ENCODE results near the gene LSS. TPM values are rescaled to one million over a fixed set of nuclear protein-coding genes. Genes with fewer than 3 reads are reported as not detected.

The LSS gene
- total RNA-seq, 4 donors from 2014 or later: 55.5 to 131 (median 115) TPM

GRCh38 chr21:46159841-46160656, 68.5 kb downstream of the LSS start:
- peaks cover 0 to 14% (median 0%) of the 10 kb centered on the region in 3 donors for H3K4me1 ChIP-seq
- no peaks in the 10 kb centered on the region for H3K36me3 ChIP-seq
- 89 to 100% methylated on average over 1 to 7 of the region's 32 CpGs for WGBS, 2 donors
- peaks cover 0 to 38% (median 0%) of the 10 kb centered on the region in 4 donors for H3K27me3 ChIP-seq
- no peak overlapping the region for H3K4me3 ChIP-seq
- no peak for TF ChIP-seq CTCF (IDR thresholded peaks at IDR 0.05)
- TF ChIP-seq POLR2A (IDR thresholded peaks at IDR 0.05): no peak
- no peak overlapping the region for H3K27ac ChIP-seq
- no peak for DNase-seq
- no peaks in the 10 kb centered on the region for H3K9me3 ChIP-seq
- intact Hi-C loops (cut with DNase I): no loop called here

GRCh38 chr21:46159390-46159789, 69.2 kb downstream of the LSS start:
- TF ChIP-seq CTCF (IDR thresholded peaks at IDR 0.05) (no peak), POLR2A (IDR thresholded peaks at IDR 0.05) (no peak)
- intact Hi-C loops (cut with DNase I): no loop called here
- no peak for DNase-seq
- H3K36me3 ChIP-seq: no peaks in the 10 kb centered on the region
- H3K4me3 ChIP-seq: no peak overlapping the region
- H3K27me3 ChIP-seq: peaks cover 0 to 34% (median 0%) of the 10 kb centered on the region in 4 donors
- H3K4me1 ChIP-seq: peaks cover 0 to 14% (median 0%) of the 10 kb centered on the region in 3 donors
- H3K9me3 ChIP-seq: no peaks in the 10 kb centered on the region
- no peak overlapping the region for H3K27ac ChIP-seq
- WGBS, 2 donors: 88 to 92% methylated on average over 11 to 12 of the region's 12 CpGs

GRCh38 chr21:46158666-46159300, 69.8 kb downstream of the LSS start:
- Histone ChIP-seq H3K27me3 (peaks cover 0 to 28% (median 0%) of the 10 kb centered on the region in 4 donors), H3K9me3 (no peaks in the 10 kb centered on the region), H3K36me3 (no peaks in the 10 kb centered on the region), H3K4me3 (no peak overlapping the region), H3K27ac (no peak overlapping the region), H3K4me1 (peaks cover 0 to 14% (median 0%) of the 10 kb centered on the region in 3 donors)
- 74 to 92% methylated on average over 3 to 5 of the region's 10 CpGs for WGBS, 2 donors
- intact Hi-C loops (cut with DNase I): no loop called here
- DNase-seq: no peak
- TF ChIP-seq CTCF (IDR thresholded peaks at IDR 0.05): no peak
- TF ChIP-seq POLR2A (IDR thresholded peaks at IDR 0.05): no peak

GRCh38 chr21:46157987-46158451, 70.6 kb downstream of the LSS start:
- WGBS, 2 donors: 60 to 100% methylated on average over 2 to 3 of the region's 15 CpGs

More at GRCh38 chr21:46157987-46158451, 70.6 kb downstream of the LSS start:
- no peak for DNase-seq
- peaks cover 5 to 22% (median 5%) of the 10 kb centered on the region in 3 donors for H3K4me1 ChIP-seq
- H3K9me3 ChIP-seq: no peaks in the 10 kb centered on the region
- H3K36me3 ChIP-seq: no peaks in the 10 kb centered on the region
- H3K27ac ChIP-seq: no peak overlapping the region
- intact Hi-C loops (cut with DNase I): no loop called here
- peaks cover 0 to 22% (median 0%) of the 10 kb centered on the region in 4 donors for H3K27me3 ChIP-seq
- H3K4me3 ChIP-seq: no peak overlapping the region
- TF ChIP-seq CTCF (IDR thresholded peaks at IDR 0.05) (no peak), POLR2A (IDR thresholded peaks at IDR 0.05) (no peak)
